T-helper 1 cell treated with Interleukin-12 subunit alpha and Interleukin-12 subunit beta and Interleukin-4 antibody, amounts not matched to agents 30 μg/mL and 1 μg/mL, for 36 hours (primary cell): Measurements from ENCODE around the gene ALDH8A1.
"Not testable (repeated sequence)": the region's sequence is repeated elsewhere in the genome, so short reads cannot be mapped to it uniquely, and the experiment has no call there.

Experiments used
- H3K27ac Mint-ChIP-seq: one replicate; pipeline ENCODE4 v1.8.0; 2021; ENCODE audit warnings: mild to moderate bottlenecking, mixed read lengths
- H3K27me3 Mint-ChIP-seq: one replicate; pipeline ENCODE4 v1.8.0; 2021; ENCODE audit warnings: low read depth, mixed read lengths
- H3K36me3 Mint-ChIP-seq: one replicate; pipeline ENCODE4 v1.8.0; 2021; ENCODE audit warnings: low read depth, mixed read lengths
- H3K4me1 Mint-ChIP-seq: one replicate; pipeline ENCODE4 v1.8.0; 2021; ENCODE audit warnings: low read depth, mixed read lengths
- H3K4me3 Mint-ChIP-seq: one replicate; pipeline ENCODE4 v1.8.0; 2021; ENCODE audit warnings: mild to moderate bottlenecking, moderate library complexity, mixed read lengths
- H3K9me3 Mint-ChIP-seq: one replicate; pipeline ENCODE4 v1.8.0; 2021; ENCODE audit warnings: mixed read lengths

Gene ALDH8A1

DNA sequence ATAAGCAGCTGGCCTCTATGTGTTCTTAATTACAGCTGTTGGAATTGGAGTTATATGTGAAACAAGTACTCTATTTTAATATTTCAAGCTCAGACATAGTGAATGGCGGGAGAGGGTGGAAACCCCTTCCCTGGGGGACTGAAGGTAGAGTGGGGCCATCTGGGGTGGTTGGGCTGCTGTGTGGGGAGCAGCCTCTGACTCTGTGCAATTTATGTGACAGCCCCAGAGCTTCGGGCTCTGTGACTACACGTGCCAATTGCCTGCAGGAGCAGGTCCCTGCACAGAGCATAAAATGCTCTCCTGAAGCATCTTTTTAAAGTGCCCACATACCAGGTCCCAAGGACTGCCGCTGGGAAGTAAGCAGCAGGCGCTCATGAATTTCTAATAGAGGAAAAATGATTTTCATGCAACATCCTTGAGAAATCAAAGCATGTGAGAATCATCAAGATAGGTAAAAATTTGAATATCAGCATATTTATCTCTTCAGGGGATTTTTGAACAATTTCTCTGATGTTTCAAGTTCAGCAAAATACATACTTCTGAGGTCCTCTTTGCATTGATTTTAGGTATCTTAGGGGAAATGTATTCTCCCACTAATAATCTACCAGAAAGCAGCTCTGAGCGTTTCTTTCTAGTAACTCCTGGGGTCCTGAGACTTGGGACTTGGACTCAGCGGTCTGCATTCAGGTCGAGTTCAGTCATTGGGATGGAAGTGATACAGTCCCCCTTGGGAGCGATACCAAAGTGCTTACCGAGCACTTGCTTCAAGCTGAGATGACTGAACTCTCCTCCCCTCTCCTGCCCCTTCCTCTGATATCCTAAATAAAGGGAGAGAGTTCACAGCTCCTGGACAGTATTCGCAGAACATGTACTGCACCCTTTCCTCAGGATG is 40.0 kb downstream of the ALDH8A1 start:
- H3K4me1 Mint-ChIP-seq: peaks cover 5% of the 10 kb centered on the region
- peaks cover 12% of the 10 kb centered on the region for H3K27me3 Mint-ChIP-seq
- H3K9me3 Mint-ChIP-seq: no peaks in the 10 kb centered on the region
- H3K27ac Mint-ChIP-seq: no peak overlapping the region
- no peak overlapping the region for H3K4me3 Mint-ChIP-seq
- no peaks in the 10 kb centered on the region for H3K36me3 Mint-ChIP-seq

DNA sequence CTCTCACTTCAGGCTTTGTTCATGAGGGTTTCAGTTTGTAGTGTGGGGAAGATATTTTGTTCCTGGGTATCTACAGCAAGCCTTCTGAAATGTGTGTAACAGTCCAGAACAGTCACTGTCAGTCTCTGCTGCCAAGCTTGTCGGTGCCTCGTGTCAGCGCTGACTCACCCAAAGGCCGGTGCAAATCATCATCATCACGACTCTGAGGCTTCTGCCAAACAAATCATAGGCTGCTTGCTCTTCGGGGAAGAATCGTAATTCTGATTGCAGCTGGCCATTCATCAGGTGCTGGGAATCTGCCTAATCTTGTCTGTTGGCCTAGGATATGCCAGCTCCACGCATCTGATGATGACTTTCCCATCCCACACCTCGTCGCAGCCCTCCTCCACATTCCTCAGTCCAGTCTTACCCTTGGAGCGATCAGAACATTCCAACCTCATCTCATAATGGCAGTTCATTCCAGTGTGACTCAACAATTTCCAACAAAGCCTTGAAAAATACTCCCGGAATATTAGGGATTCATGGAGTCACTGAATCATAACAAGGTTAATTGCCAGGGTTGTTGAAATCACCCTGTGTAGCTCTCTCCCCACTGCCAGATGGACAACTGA is 40.9 kb downstream of the ALDH8A1 start:
- peaks cover 5% of the 10 kb centered on the region for H3K4me1 Mint-ChIP-seq
- no peaks in the 10 kb centered on the region for H3K36me3 Mint-ChIP-seq
- no peak overlapping the region for H3K27ac Mint-ChIP-seq
- H3K4me3 Mint-ChIP-seq: no peak overlapping the region
- peaks cover 12% of the 10 kb centered on the region for H3K27me3 Mint-ChIP-seq
- H3K9me3 Mint-ChIP-seq: no peaks in the 10 kb centered on the region

GRCh38 chr6:134904731-134905130 is 45.2 kb downstream of the ALDH8A1 start:
- not testable (repeated sequence) for H3K36me3 Mint-ChIP-seq, H3K4me1 Mint-ChIP-seq, H3K9me3 Mint-ChIP-seq, H3K27ac Mint-ChIP-seq, H3K27me3 Mint-ChIP-seq, H3K4me3 Mint-ChIP-seq

- Mint-ChIP-seq H3K27ac (no peak overlapping the region), H3K4me1 (peaks cover 2% of the 10 kb centered on the region), H3K36me3 (no peaks in the 10 kb centered on the region), H3K9me3 (no peaks in the 10 kb centered on the region), H3K27me3 (no peaks in the 10 kb centered on the region), H3K4me3 (no peak overlapping the region)
Observed at GRCh38 chr6:134903448-134903847, 46.5 kb downstream of the ALDH8A1 start.

- Mint-ChIP-seq H3K36me3 (no peaks in the 10 kb centered on the region), H3K27ac (no peak overlapping the region), H3K9me3 (no peaks in the 10 kb centered on the region), H3K4me3 (no peak overlapping the region), H3K27me3 (no peaks in the 10 kb centered on the region), H3K4me1 (peaks cover 2% of the 10 kb centered on the region)
Observed at GRCh38 chr6:134902936-134903335, 47.0 kb downstream of the ALDH8A1 start.

DNA sequence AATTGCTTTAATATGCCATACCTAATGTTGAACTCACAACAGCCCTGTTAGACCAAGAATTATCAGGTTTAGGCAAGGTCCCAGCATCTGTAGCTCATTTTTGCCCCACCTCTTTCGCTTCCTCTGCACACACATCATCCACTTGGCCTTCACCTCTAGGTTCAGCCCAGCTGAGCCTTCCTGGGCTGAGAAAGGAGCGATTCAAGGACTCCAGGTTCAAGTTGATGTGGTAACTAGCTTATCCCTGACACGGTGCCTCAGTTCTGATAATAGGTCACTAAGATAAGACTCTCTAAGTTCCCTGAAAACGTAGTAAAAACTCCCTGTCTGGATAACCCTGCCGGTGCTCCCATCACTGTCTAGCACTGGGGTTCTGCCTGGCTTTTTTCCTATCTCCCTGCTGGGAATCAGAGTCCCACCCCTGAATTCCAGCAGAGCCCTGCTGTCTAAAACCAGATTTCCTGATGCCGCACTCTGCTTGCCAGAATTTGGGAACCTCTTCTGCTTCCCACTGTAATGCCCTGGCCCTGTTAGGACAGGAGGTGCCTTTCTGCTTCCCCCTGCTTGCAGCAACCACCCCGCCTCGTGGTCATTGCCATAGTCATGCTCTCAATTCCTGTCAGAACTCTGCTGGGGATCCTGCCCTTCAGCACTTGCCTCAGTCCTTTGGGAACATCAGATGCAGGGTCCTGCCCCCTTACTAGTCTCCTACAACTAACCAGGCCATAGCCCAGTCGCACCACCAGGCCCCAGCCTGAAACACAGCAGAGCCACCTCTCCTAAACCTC is 47.6 kb downstream of the ALDH8A1 start:
- Mint-ChIP-seq H3K27ac (no peak overlapping the region), H3K27me3 (no peaks in the 10 kb centered on the region), H3K4me1 (peaks cover 2% of the 10 kb centered on the region), H3K4me3 (no peak overlapping the region), H3K36me3 (no peaks in the 10 kb centered on the region), H3K9me3 (no peaks in the 10 kb centered on the region)

DNA sequence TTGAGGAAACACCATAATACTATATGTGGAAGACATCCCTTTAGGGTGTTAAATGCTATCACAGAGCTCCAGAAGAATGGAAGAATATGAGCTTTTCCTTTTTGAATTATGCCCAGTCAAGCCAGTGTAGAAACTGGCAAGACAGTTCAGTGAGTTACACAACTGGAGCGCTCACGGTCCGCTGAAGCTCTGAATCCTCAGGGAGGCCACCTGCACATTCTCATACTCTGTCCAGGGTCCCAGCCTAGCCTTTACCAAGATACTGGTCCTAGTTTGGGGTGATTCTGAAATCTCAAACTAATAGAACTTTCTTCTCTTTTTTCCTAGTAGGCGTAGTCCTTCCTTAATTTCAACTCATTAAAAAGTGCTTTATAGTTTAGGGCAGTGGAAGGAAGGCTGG is 51.3 kb downstream of the ALDH8A1 start:
- Mint-ChIP-seq H3K36me3 (no peaks in the 10 kb centered on the region), H3K27me3 (no peaks in the 10 kb centered on the region), H3K9me3 (no peaks in the 10 kb centered on the region), H3K27ac (no peak overlapping the region), H3K4me1 (no peaks in the 10 kb centered on the region), H3K4me3 (no peak overlapping the region)

GRCh38 chr6:134898166-134898565 is 51.7 kb downstream of the ALDH8A1 start:
- not testable (repeated sequence) for H3K27ac Mint-ChIP-seq, H3K36me3 Mint-ChIP-seq, H3K4me3 Mint-ChIP-seq, H3K9me3 Mint-ChIP-seq, H3K27me3 Mint-ChIP-seq, H3K4me1 Mint-ChIP-seq

DNA sequence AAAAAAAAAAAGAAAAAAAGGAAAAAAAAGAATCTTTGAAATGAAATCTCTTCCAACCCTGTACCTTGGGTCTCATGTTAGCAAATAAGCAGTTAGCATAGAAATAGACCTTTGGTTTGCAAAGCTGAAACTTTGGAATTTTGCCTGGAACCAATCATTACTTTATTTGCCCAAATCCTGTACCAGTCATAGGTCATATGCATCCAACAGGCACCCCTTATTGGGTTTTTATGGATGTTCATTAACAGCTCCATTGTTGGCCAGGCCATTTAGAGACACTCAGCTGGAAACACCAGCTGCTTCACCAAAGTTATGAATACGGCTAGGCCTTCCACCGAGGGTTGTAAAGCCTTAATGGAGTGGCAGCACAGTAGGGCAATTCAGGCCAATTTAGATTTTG is 53.0 kb downstream of the ALDH8A1 start:
- Mint-ChIP-seq H3K4me3 (no peak overlapping the region), H3K27me3 (peaks cover 10% of the 10 kb centered on the region), H3K36me3 (no peaks in the 10 kb centered on the region), H3K9me3 (peaks cover 9% of the 10 kb centered on the region), H3K4me1 (no peaks in the 10 kb centered on the region), H3K27ac (no peak overlapping the region)

DNA sequence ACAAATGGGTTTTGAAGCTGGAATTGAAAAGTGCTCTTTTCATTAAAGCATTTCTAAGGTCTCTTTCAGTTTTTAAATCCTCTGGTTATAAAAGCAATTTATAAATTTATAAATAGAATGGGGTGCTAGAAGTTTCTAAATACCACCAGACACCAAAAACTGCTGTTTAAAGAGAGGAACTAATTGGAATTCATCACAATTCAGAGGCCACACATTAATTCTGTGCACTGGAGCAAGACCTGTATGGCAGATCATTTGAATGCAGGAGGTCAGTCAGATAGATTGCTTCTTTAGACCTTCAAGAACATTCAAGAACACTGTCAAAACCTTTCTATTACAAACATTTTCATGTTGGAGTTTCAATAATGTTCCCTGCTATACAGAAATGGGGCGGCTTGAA is 55.1 kb downstream of the ALDH8A1 start:
- H3K9me3 Mint-ChIP-seq: peaks cover 9% of the 10 kb centered on the region
- no peak overlapping the region for H3K27ac Mint-ChIP-seq
- no peaks in the 10 kb centered on the region for H3K36me3 Mint-ChIP-seq
- H3K4me3 Mint-ChIP-seq: no peak overlapping the region
- peaks cover 15% of the 10 kb centered on the region for H3K27me3 Mint-ChIP-seq
- no peaks in the 10 kb centered on the region for H3K4me1 Mint-ChIP-seq

GRCh38 chr6:134892362-134892761 is 57.5 kb downstream of the ALDH8A1 start:
- H3K27me3 Mint-ChIP-seq: peaks cover 15% of the 10 kb centered on the region
- H3K4me3 Mint-ChIP-seq: no peak overlapping the region
- no peaks in the 10 kb centered on the region for H3K4me1 Mint-ChIP-seq
- H3K9me3 Mint-ChIP-seq: peaks cover 9% of the 10 kb centered on the region
- H3K36me3 Mint-ChIP-seq: no peaks in the 10 kb centered on the region
- H3K27ac Mint-ChIP-seq: no peak overlapping the region

DNA sequence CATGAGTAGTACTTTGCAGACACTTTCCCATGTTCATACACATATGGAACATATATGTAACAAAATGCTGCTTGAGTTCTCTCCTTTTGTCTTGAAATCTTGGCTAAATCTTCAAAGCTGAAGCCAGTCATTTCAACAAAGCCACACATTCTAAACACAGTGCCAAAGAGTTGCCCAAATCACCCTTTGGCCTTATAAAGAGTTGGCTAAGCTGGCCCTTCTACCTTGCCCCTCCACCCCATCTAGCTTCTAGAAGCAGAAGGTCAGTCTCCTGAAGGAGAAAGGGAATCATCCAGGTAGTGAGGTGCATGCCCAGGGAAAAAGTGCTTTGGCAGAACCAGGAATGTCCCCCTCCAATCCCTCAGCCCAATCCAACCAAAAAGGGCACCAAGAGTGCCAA is 58.3 kb downstream of the ALDH8A1 start:
- Mint-ChIP-seq H3K4me3 (no peak overlapping the region), H3K27me3 (peaks cover 15% of the 10 kb centered on the region), H3K9me3 (peaks cover 9% of the 10 kb centered on the region), H3K27ac (no peak overlapping the region), H3K4me1 (no peaks in the 10 kb centered on the region), H3K36me3 (no peaks in the 10 kb centered on the region)

GRCh38 chr6:134888316-134888715 is 61.6 kb downstream of the ALDH8A1 start:
- no peak overlapping the region for H3K4me3 Mint-ChIP-seq
- H3K27me3 Mint-ChIP-seq: peaks cover 35% of the 10 kb centered on the region
- no peaks in the 10 kb centered on the region for H3K36me3 Mint-ChIP-seq
- H3K9me3 Mint-ChIP-seq: peaks cover 9% of the 10 kb centered on the region
- H3K27ac Mint-ChIP-seq: no peak overlapping the region
- H3K4me1 Mint-ChIP-seq: no peaks in the 10 kb centered on the region

DNA sequence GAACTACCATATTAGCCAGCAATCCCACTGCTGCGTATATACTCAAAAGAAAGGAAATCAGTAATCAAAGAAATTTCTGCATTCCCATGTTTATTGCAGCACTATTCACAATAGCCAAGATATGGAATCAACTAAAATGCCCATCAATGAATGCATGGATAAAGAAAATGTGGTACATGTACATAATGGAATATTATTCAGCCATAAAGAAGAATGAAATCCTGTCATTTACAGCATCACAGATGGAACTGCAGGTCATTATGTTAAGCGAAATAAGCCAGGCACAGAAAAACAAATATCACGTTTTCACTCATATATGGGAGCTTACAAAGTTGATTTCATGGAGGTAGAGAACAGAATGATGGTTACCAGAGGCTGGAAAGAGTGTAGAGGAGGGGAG is 65.1 kb downstream of the ALDH8A1 start:
- H3K27ac Mint-ChIP-seq: no peak overlapping the region
- no peak overlapping the region for H3K4me3 Mint-ChIP-seq
- peaks cover 5% of the 10 kb centered on the region for H3K4me1 Mint-ChIP-seq
- H3K36me3 Mint-ChIP-seq: no peaks in the 10 kb centered on the region
- no peaks in the 10 kb centered on the region for H3K9me3 Mint-ChIP-seq
- peaks cover 22% of the 10 kb centered on the region for H3K27me3 Mint-ChIP-seq

GRCh38 chr6:134883314-134883713 is 66.6 kb downstream of the ALDH8A1 start:
- H3K36me3 Mint-ChIP-seq: no peaks in the 10 kb centered on the region
- H3K9me3 Mint-ChIP-seq: no peaks in the 10 kb centered on the region
- no peak overlapping the region for H3K4me3 Mint-ChIP-seq
- H3K27ac Mint-ChIP-seq: no peak overlapping the region
- H3K4me1 Mint-ChIP-seq: peaks cover 5% of the 10 kb centered on the region
- peaks cover 22% of the 10 kb centered on the region for H3K27me3 Mint-ChIP-seq
